ENCODE data around the gene CABP7.

The CABP7 gene

DNA sequence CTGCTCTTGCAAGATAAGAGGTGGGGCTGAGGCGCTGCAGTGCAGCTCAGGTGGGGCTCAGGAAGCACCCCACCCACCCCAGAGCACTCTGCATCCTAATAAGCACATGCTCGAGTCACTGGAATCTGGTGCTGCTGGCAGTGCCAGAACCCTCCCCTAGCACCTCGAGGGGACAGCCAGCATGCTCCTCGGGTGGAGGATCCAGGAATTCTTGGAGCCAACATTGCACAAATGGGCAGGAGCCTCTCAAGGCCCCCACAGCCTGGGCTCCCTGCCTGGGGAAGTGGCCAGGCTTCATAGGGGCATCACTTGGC, 27.5 kb upstream of the CABP7 start:
- ATAC-seq (ENCODE audit: insufficient read depth, low read depth), result no peak
- Histone ChIP-seq H3K9me3 (ENCODE audit: insufficient read depth, low read length, severe bottlenecking) (no peaks in the 10 kb centered on the region), H3K79me2 (ENCODE audit: insufficient read depth, low read length) (no peaks in the 10 kb centered on the region), H4K20me1 (ENCODE audit: insufficient read depth, low read length) (peaks cover 8% of the 10 kb centered on the region; the same call in 1 of the 2 replicates), H3K9ac (ENCODE audit: low read depth, low read length) (no peak overlapping the region), H3K27ac (ENCODE audit: low read length) (no peak overlapping the region), H3K4me2 (ENCODE audit: insufficient read depth, low read length) (no peak overlapping the region), H2AFZ (ENCODE audit: low read depth, low read length) (no peak overlapping the region), H3K4me3 (ENCODE audit: low read depth in 1 of 2, low read length in 2 of 2) (no peak overlapping the region), H3K4me1 (ENCODE audit: insufficient read depth, low read length) (no peaks in the 10 kb centered on the region), H3K27me3 (ENCODE audit: insufficient read depth, low read length, poor library complexity) (no peaks in the 10 kb centered on the region), H3K36me3 (ENCODE audit: insufficient read depth, low read length) (peaks cover 78% of the 10 kb centered on the region)
- DNase-seq, result no peak
- TF ChIP-seq, protein P1, sequence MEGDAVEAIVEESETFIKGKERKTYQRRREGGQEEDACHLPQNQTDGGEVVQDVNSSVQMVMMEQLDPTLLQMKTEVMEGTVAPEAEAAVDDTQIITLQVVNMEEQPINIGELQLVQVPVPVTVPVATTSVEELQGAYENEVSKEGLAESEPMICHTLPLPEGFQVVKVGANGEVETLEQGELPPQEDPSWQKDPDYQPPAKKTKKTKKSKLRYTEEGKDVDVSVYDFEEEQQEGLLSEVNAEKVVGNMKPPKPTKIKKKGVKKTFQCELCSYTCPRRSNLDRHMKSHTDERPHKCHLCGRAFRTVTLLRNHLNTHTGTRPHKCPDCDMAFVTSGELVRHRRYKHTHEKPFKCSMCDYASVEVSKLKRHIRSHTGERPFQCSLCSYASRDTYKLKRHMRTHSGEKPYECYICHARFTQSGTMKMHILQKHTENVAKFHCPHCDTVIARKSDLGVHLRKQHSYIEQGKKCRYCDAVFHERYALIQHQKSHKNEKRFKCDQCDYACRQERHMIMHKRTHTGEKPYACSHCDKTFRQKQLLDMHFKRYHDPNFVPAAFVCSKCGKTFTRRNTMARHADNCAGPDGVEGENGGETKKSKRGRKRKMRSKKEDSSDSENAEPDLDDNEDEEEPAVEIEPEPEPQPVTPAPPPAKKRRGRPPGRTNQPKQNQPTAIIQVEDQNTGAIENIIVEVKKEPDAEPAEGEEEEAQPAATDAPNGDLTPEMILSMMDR (IDR thresholded peaks at IDR 0.05; ENCODE audit: borderline replicate concordance, extremely low read depth, low read length, poor library complexity, severe bottlenecking), result no peak
- no peak for TF ChIP-seq EZH2 (IDR thresholded peaks at IDR 0.05; ENCODE audit: borderline replicate concordance, low read depth, low read length, severe bottlenecking)

DNA sequence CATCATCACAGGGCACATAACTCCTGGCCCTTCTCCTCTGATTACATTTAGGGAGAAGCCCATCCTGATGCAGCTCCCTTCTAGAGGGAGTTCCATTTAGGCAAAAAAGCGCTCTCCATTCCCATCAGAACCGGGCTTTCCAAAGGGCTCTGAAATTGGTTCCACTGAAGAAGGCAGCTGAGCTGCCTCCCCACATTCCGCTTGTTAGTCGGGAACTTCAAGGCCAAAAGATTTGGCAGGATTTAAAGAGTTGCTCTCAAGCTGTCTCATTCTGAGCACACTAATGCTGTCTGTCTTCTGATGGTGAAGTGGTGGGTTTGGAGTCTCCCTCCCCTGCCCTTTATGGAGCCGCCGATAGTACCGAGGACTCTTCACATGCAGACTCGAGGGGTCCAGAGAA, 26.6 kb upstream of the CABP7 start:
- H3K36me3 ChIP-seq (ENCODE audit: insufficient read depth, low read length), result peaks cover 77% of the 10 kb centered on the region
- DNase-seq (no peak), ATAC-seq (ENCODE audit: insufficient read depth, low read depth) (no peak)
- H3K27ac ChIP-seq (ENCODE audit: low read length), result no peak overlapping the region
- no peak overlapping the region for H3K4me3 ChIP-seq (ENCODE audit: low read depth in 1 of 2, low read length in 2 of 2)
- TF ChIP-seq, protein P1 (IDR thresholded peaks at IDR 0.05; ENCODE audit: borderline replicate concordance, extremely low read depth, low read length, poor library complexity, severe bottlenecking), result no peak
- no peak for TF ChIP-seq EZH2 (IDR thresholded peaks at IDR 0.05; ENCODE audit: borderline replicate concordance, low read depth, low read length, severe bottlenecking)
- no peaks in the 10 kb centered on the region for H3K27me3 ChIP-seq (ENCODE audit: insufficient read depth, low read length, poor library complexity)
- H3K9ac ChIP-seq (ENCODE audit: low read depth, low read length), result no peak overlapping the region
- no peak overlapping the region for H3K4me2 ChIP-seq (ENCODE audit: insufficient read depth, low read length)
- peaks cover 8% of the 10 kb centered on the region; the same call in 1 of the 2 replicates for H4K20me1 ChIP-seq (ENCODE audit: insufficient read depth, low read length)
- no peaks in the 10 kb centered on the region for H3K79me2 ChIP-seq (ENCODE audit: insufficient read depth, low read length)
- H3K4me1 ChIP-seq (ENCODE audit: insufficient read depth, low read length), result no peaks in the 10 kb centered on the region
- H2AFZ ChIP-seq (ENCODE audit: low read depth, low read length), result no peak overlapping the region
- H3K9me3 ChIP-seq (ENCODE audit: insufficient read depth, low read length, severe bottlenecking), result no peaks in the 10 kb centered on the region

DNA sequence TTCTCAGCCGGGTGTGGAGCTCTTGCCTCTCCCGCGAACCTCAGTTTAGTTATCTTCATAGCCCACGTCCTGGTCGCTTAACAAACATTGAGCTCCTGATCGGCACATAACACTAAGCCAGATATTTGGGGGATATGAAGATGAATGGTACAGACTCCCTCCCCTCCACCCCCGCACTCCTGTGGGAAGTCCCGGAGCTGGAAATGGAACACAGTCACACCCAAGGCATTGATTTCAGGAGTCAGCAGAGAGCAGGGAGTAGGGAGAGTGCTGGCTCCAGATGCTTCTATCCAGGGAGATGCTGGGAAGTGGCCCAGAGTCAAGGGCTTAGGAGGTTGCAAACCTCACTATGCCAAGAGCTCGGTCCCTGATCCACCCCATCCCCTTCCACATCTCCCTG, 26.1 kb upstream of the CABP7 start:
- Histone ChIP-seq H3K36me3 (ENCODE audit: insufficient read depth, low read length) (peaks cover 78% of the 10 kb centered on the region), H3K27me3 (ENCODE audit: insufficient read depth, low read length, poor library complexity) (no peaks in the 10 kb centered on the region), H3K9ac (ENCODE audit: low read depth, low read length) (no peak overlapping the region), H3K79me2 (ENCODE audit: insufficient read depth, low read length) (no peaks in the 10 kb centered on the region), H2AFZ (ENCODE audit: low read depth, low read length) (no peak overlapping the region), H3K4me1 (ENCODE audit: insufficient read depth, low read length) (no peaks in the 10 kb centered on the region), H3K4me2 (ENCODE audit: insufficient read depth, low read length) (no peak overlapping the region), H3K9me3 (ENCODE audit: insufficient read depth, low read length, severe bottlenecking) (no peaks in the 10 kb centered on the region), H3K27ac (ENCODE audit: low read length) (no peak overlapping the region), H3K4me3 (ENCODE audit: low read depth in 1 of 2, low read length in 2 of 2) (no peak overlapping the region), H4K20me1 (ENCODE audit: insufficient read depth, low read length) (peaks cover 8% of the 10 kb centered on the region; the same call in 1 of the 2 replicates)
- TF ChIP-seq, protein P1 (IDR thresholded peaks at IDR 0.05; ENCODE audit: borderline replicate concordance, extremely low read depth, low read length, poor library complexity, severe bottlenecking), result no peak
- no peak for TF ChIP-seq EZH2 (IDR thresholded peaks at IDR 0.05; ENCODE audit: borderline replicate concordance, low read depth, low read length, severe bottlenecking)
- ATAC-seq (ENCODE audit: insufficient read depth, low read depth) (no peak), DNase-seq (no peak)
